SK-N-SH treated with all-trans-retinoic acid at 6 μM for 48 hours (cell line): ENCODE results near the gene UBXN11.

Source experiments
- ATAC-seq: fragments of 200-7000 bp; cut with Tn5 transposase; 3 replicates; pipeline ENCODE4 v1.9.1; 2020; ENCODE audit warnings: mild to moderate bottlenecking, moderate library complexity
- ARNTL ChIP-seq: fragments of 450-650 bp; formaldehyde crosslinking; IDR thresholded peaks from 2 replicates; pipeline ENCODE4 v1.5.0; 2020; ENCODE audit warnings: low read depth, mild to moderate bottlenecking, moderate library complexity, borderline replicate concordance
- BACH2 ChIP-seq: fragments of 250-450 bp; sonication (Bioruptor Pico); IDR thresholded peaks from 2 replicates; pipeline ENCODE4 v1.9.0; 2021; ENCODE audit warnings: mild to moderate bottlenecking, borderline replicate concordance
- CREB5 ChIP-seq: fragments of 250-450 bp; sonication (Bioruptor Pico); IDR thresholded peaks from 2 replicates; pipeline ENCODE4 v1.5.1; 2020; ENCODE audit warnings: low read depth, mild to moderate bottlenecking, moderate library complexity
- CSDC2 ChIP-seq: fragments of 250-450 bp; sonication (Bioruptor Pico); IDR thresholded peaks from 2 replicates; pipeline ENCODE4 v1.5.0; 2020; ENCODE audit warnings: mild to moderate bottlenecking, moderate library complexity
- CSRNP3 ChIP-seq: fragments of 250-450 bp; sonication (Bioruptor Pico); IDR thresholded peaks from 2 replicates; pipeline ENCODE4 v1.5.1; 2021; ENCODE audit warnings: mild to moderate bottlenecking, moderate library complexity
- ESRRG ChIP-seq: fragments of 250-450 bp; sonication (Bioruptor Pico); IDR thresholded peaks from 2 replicates; pipeline ENCODE4 v1.6.1; 2021; ENCODE audit warnings: mild to moderate bottlenecking
- GLIS3 ChIP-seq: fragments of 250-450 bp; sonication (Bioruptor Pico); IDR thresholded peaks from 2 replicates; pipeline ENCODE4 v1.5.0; 2020; ENCODE audit warnings: mild to moderate bottlenecking, moderate library complexity
- OSR1 ChIP-seq: fragments of 250-450 bp; sonication (Bioruptor Pico); IDR thresholded peaks from 2 replicates; pipeline ENCODE4 v1.8.0; 2022; ENCODE audit warnings: moderate library complexity, mild to moderate bottlenecking, inconsistent platforms
- PPARA ChIP-seq: fragments of 250-450 bp; sonication (Bioruptor Pico); IDR thresholded peaks from 2 replicates; pipeline ENCODE4 v1.5.0; 2020; ENCODE audit warnings: mild to moderate bottlenecking, borderline replicate concordance
- RARB ChIP-seq: fragments of 250-450 bp; sonication (Bioruptor Pico); IDR thresholded peaks from 2 replicates; pipeline ENCODE4 v1.8.0; 2021; ENCODE audit warnings: mild to moderate bottlenecking, moderate library complexity
- SNAI2 ChIP-seq: fragments of 250-450 bp; sonication (Bioruptor Pico); IDR thresholded peaks from 2 replicates; pipeline ENCODE4 v1.5.0; 2020; ENCODE audit warnings: mild to moderate bottlenecking, moderate library complexity
- TCF4 ChIP-seq: fragments of 250-450 bp; sonication (Bioruptor Pico); IDR thresholded peaks from 2 replicates; pipeline ENCODE4 v1.8.0; 2021; ENCODE audit warnings: mild to moderate bottlenecking, moderate library complexity, borderline replicate concordance
- TOX ChIP-seq: fragments of 250-450 bp; sonication (Bioruptor Pico); IDR thresholded peaks from 2 replicates; pipeline ENCODE4 v1.8.0; 2021; ENCODE audit warnings: mild to moderate bottlenecking, moderate library complexity, borderline replicate concordance
- TSHZ2 ChIP-seq: fragments of 250-450 bp; sonication (Bioruptor Pico); IDR thresholded peaks from 2 replicates; pipeline ENCODE4 v1.5.0; 2020; ENCODE audit warnings: mild to moderate bottlenecking, moderate library complexity
- ZC3H10 ChIP-seq: fragments of 250-450 bp; sonication (Bioruptor Pico); IDR thresholded peaks from 2 replicates; pipeline ENCODE4 v1.5.1; 2021; ENCODE audit warnings: mild to moderate bottlenecking, moderate library complexity
- ZFP3 ChIP-seq: fragments of 250-450 bp; sonication (Bioruptor Pico); IDR thresholded peaks from 2 replicates; pipeline ENCODE4 v1.5.0; 2020; ENCODE audit warnings: mild to moderate bottlenecking, moderate library complexity
- ZFP30 ChIP-seq: fragments of 450-650 bp; formaldehyde crosslinking; IDR thresholded peaks from 2 replicates; pipeline ENCODE4 v1.5.0; 2022; ENCODE audit warnings: mild to moderate bottlenecking, moderate library complexity
- ZNF565 ChIP-seq: fragments of 450-650 bp; formaldehyde crosslinking; conservative IDR thresholded peaks from 2 replicates; pipeline ENCODE4 v1.5.0; 2020; ENCODE audit warnings: low read depth, mild to moderate bottlenecking, moderate library complexity
- ZNF8 ChIP-seq: fragments of 450-650 bp; formaldehyde crosslinking; IDR thresholded peaks from 2 replicates; pipeline ENCODE4 v1.5.0; 2020; ENCODE audit warnings: mild to moderate bottlenecking, moderate library complexity

The UBXN11 gene

GRCh38 chr1:26237230-26237966 is 69.0 kb downstream of the UBXN11 start:
- ATAC-seq: no peak
- TF ChIP-seq ZFP3 (CRISPR knock-in tag): no peak
- peak; percentile 76 for TF ChIP-seq ZNF8
- no peak for TF ChIP-seq ESRRG (CRISPR knock-in tag)

- TF ChIP-seq ZNF8 (no peak), CSDC2 (CRISPR knock-in tag) (no peak), ZFP3 (CRISPR knock-in tag) (no peak), ESRRG (CRISPR knock-in tag) (no peak), ZNF565 (CRISPR knock-in tag) (no peak), SNAI2 (CRISPR knock-in tag) (no peak), CREB5 (CRISPR knock-in tag) (no peak), GLIS3 (CRISPR knock-in tag) (no peak), OSR1 (CRISPR knock-in tag) (no peak), TSHZ2 (no peak), BACH2 (CRISPR knock-in tag) (no peak), RARB (no peak), TCF4 (no peak), ZC3H10 (CRISPR knock-in tag) (no peak), ARNTL (CRISPR knock-in tag) (no peak), ZFP30 (CRISPR knock-in tag) (no peak), PPARA (CRISPR knock-in tag) (no peak), CSRNP3 (CRISPR knock-in tag) (no peak)
- peak; percentile 57 for ATAC-seq
Measured at GRCh38 chr1:26234644-26235370, 71.6 kb downstream of the UBXN11 start.

- no peak for TF ChIP-seq GLIS3 (CRISPR knock-in tag)
- TF ChIP-seq CSRNP3 (CRISPR knock-in tag): no peak
- TF ChIP-seq TCF4: no peak
- TF ChIP-seq RARB: no peak
- no peak for TF ChIP-seq TOX
- no peak for TF ChIP-seq OSR1 (CRISPR knock-in tag)
- ATAC-seq: peak; percentile 97
Measured at GRCh38 chr1:26233903-26234643, 72.4 kb downstream of the UBXN11 start, which contains the start of gene CEP85. Gene CEP85 (plus strand): TSS chr1:26234200. CDS start chr1:26239784, 5,584 bp downstream.
